Measurements from ENCODE around the gene OR56A4.

Gene OR56A4, protein sequence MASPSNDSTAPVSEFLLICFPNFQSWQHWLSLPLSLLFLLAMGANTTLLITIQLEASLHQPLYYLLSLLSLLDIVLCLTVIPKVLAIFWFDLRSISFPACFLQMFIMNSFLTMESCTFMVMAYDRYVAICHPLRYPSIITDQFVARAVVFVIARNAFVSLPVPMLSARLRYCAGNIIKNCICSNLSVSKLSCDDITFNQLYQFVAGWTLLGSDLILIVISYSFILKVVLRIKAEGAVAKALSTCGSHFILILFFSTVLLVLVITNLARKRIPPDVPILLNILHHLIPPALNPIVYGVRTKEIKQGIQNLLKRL

GRCh38 chr11:6006846-6007245 is at the start of gene OR56A4:
OR56A4 (minus strand) TSS chr11:6006946; CDS start chr11:6002992, 3,954 bp downstream.
- in situ Hi-C loops (cut with MboI; ENCODE audit: low pct_unique_long_range_greater_than_20kb, low sequenced_read_pairs, unreplicated experiment): loop anchor here (25.0 kb wide), 1 partner anchor 330 kb away; no protein-coding TSS in a partner anchor
- DNase-seq (ENCODE audit: low spot score): no peak
- no peak for TF ChIP-seq CTCF (IDR thresholded peaks at IDR 0.05; ENCODE audit: extremely low read depth, insufficient read depth, missing control alignments)

- no peak for TF ChIP-seq CTCF (IDR thresholded peaks at IDR 0.05; ENCODE audit: extremely low read depth, insufficient read depth, missing control alignments)
- in situ Hi-C loops (cut with MboI; ENCODE audit: low pct_unique_long_range_greater_than_20kb, low sequenced_read_pairs, unreplicated experiment): no loop called here
- DNase-seq (ENCODE audit: low spot score): no peak
These were observed 48.8 kb upstream of the OR56A4 start for GRCh38 chr11:6055569-6055968.

DNA sequence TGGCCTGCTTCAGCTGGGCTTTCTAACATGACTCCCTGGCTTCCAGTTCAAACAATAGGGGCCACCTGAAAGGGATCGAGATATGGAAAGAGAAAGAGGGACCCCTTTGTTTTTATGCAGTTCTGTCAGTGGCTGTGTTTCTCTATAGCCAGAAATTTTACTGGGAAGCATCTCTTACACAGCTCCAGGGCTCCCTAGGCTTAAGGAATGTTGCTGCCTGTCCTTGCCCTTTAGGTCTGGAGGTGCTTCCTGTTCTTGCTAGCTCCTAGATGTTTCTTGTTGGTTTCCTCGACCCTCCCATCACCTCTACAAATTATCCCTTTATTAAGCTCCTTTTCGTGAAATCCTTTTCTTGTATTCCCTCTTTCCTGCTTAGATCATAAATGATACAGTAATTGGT is 45.6 kb upstream of the OR56A4 start:
- in situ Hi-C loops (cut with MboI; ENCODE audit: low pct_unique_long_range_greater_than_20kb, low sequenced_read_pairs, unreplicated experiment): no loop called here
- no peak for TF ChIP-seq CTCF (IDR thresholded peaks at IDR 0.05; ENCODE audit: extremely low read depth, insufficient read depth, missing control alignments)
- DNase-seq (ENCODE audit: low spot score): no peak

DNA sequence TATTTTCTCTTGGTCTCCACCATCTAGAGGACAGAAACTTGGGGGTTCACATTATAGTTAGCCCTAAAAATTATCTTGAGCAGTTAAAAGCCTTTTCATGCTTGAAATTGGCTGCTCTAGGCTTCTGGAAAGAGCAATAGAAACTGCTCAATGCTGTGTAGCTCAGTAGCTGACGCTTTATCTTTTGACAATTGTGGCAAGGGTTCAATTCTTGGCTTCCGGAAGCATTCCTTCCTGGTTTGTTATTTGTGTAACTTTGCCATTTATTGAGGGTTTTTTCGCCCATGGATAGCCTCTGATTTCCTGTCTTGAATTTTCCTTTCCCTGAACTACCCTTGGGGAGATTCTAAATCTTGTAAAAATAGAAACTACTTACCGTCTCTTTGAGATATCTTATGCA is 34.1 kb upstream of the OR56A4 start:
- no peak for DNase-seq (ENCODE audit: low spot score)
- TF ChIP-seq CTCF (IDR thresholded peaks at IDR 0.05; ENCODE audit: extremely low read depth, insufficient read depth, missing control alignments): no peak
- in situ Hi-C loops (cut with MboI; ENCODE audit: low pct_unique_long_range_greater_than_20kb, low sequenced_read_pairs, unreplicated experiment): no loop called here

DNA sequence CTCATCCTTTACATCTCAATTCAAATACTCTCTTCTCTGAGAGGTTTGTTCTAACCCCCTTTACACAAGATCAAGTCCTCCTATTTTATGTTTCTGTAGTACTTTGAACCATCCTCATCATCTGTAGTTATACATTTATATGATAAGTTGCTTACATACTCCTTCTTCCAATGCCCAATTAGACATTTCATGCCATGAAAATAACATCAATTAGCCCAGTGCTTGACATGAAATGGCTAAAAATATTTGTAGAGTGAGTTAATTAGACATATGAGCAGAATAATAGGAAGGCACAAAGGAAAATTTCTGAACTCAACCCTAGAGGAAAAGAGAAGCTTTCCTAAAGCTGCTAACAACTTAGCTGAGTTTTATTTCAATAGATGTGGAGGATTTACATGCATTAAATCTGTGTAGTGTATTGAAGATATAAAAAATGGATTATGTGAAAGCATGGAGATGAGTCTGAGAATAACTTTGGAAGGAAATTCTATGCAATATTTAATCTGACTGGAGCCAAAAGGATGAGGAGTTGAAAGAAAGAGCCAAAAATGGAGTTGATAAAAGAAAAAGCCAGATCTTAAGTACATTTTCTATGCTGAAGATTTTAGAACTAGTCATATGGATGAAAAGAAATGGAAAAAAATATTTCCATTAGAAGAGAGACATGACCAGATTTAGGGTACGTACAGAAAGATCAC is 24.1 kb upstream of the OR56A4 start, which contains the start of gene OR56A1:
TSS of gene OR56A1 (minus strand) at position 51 of the 698 bp plus-strand sequence. CDS start 3,066 bp downstream, outside the sequence.
- in situ Hi-C loops (cut with MboI; ENCODE audit: low pct_unique_long_range_greater_than_20kb, low sequenced_read_pairs, unreplicated experiment): no loop called here
- TF ChIP-seq CTCF (IDR thresholded peaks at IDR 0.05; ENCODE audit: extremely low read depth, insufficient read depth, missing control alignments): no peak
- DNase-seq (ENCODE audit: low spot score): no peak

DNA sequence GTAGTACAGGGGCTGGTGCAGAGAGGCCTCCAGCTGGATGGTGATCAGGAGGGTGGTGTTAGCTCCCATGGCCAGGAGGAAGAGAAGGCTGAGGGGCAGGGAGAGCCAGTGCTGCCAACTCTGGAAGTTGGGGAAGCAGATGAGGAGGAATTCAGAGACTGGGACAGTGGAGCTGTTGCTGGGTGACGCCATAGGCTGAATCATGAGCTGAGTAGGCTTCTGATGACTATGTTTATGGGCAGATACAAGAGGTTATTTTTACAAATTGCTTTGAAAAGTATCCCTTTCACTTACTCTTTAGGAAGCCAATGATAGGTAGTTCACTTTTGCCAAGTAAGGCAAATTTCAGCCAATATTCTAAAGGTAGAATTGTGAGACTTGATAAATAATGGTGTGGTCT is 20.8 kb upstream of the OR56A4 start:
- in situ Hi-C loops (cut with MboI; ENCODE audit: low pct_unique_long_range_greater_than_20kb, low sequenced_read_pairs, unreplicated experiment): no loop called here
- TF ChIP-seq CTCF (IDR thresholded peaks at IDR 0.05; ENCODE audit: extremely low read depth, insufficient read depth, missing control alignments): no peak
- no peak for DNase-seq (ENCODE audit: low spot score)

Data from GM13977 (cell line).